ENCODE measurements around the gene PCAT6.
"Not testable (repeated sequence)": the region's sequence is repeated elsewhere in the genome, so short reads cannot be mapped to it uniquely, and the experiment has no call there.

Gene PCAT6

GRCh38 chr1:202810615-202811295 lies at the start of gene PCAT6:
TSS of gene PCAT6 (plus strand) at chr1:202810954.
- peak; percentile 76 for DNase-seq (ENCODE audit: low read depth)

- DNase-seq (ENCODE audit: low read depth): no peak
Measured at GRCh38 chr1:202762019-202762418, 48.7 kb upstream of the PCAT6 start.

- DNase-seq (ENCODE audit: low read depth): no peak
Measured at GRCh38 chr1:202765721-202766120, 45.0 kb upstream of the PCAT6 start.

GRCh38 chr1:202770135-202770534 lies 40.6 kb upstream of the PCAT6 start:
- no peak for DNase-seq (ENCODE audit: low read depth)

- no peak for DNase-seq (ENCODE audit: low read depth)
Measured at GRCh38 chr1:202781180-202781579, 29.6 kb upstream of the PCAT6 start.

- no peak for DNase-seq (ENCODE audit: low read depth)
Measured at GRCh38 chr1:202786804-202787203, 23.9 kb upstream of the PCAT6 start.

- no peak for DNase-seq (ENCODE audit: low read depth)
Measured at GRCh38 chr1:202788800-202789199, 22.0 kb upstream of the PCAT6 start.

- no peak for DNase-seq (ENCODE audit: low read depth)
Measured at GRCh38 chr1:202791077-202791747, 19.5 kb upstream of the PCAT6 start.

GRCh38 chr1:202794051-202794740 lies 16.6 kb upstream of the PCAT6 start:
- no peak for DNase-seq (ENCODE audit: low read depth)

- not testable (repeated sequence) for DNase-seq (ENCODE audit: low read depth)
Measured at GRCh38 chr1:202794931-202795330, 15.8 kb upstream of the PCAT6 start.

GRCh38 chr1:202796670-202797069 lies 14.1 kb upstream of the PCAT6 start:
- DNase-seq (ENCODE audit: low read depth): no peak

GRCh38 chr1:202798260-202798659 lies 12.5 kb upstream of the PCAT6 start:
- no peak for DNase-seq (ENCODE audit: low read depth)

- no peak for DNase-seq (ENCODE audit: low read depth)
Measured at GRCh38 chr1:202798792-202799331, 11.9 kb upstream of the PCAT6 start.

- DNase-seq (ENCODE audit: low read depth): no peak
Measured at GRCh38 chr1:202800742-202801141, 10.0 kb upstream of the PCAT6 start.

- DNase-seq (ENCODE audit: low read depth): no peak
Measured at GRCh38 chr1:202801175-202801574, 9.6 kb upstream of the PCAT6 start.

GRCh38 chr1:202802034-202802433 lies 8.7 kb upstream of the PCAT6 start:
- no peak for DNase-seq (ENCODE audit: low read depth)

- DNase-seq (ENCODE audit: low read depth): no peak
Measured at GRCh38 chr1:202802998-202803932, 7.5 kb upstream of the PCAT6 start.

- DNase-seq (ENCODE audit: low read depth): no peak
Measured at GRCh38 chr1:202804126-202804525, 6.6 kb upstream of the PCAT6 start.

- DNase-seq (ENCODE audit: low read depth): no peak
Measured at GRCh38 chr1:202805886-202806844, 4.6 kb upstream of the PCAT6 start.

- no peak for DNase-seq (ENCODE audit: low read depth)
Measured at GRCh38 chr1:202806845-202807450, 3.8 kb upstream of the PCAT6 start.
